GM21528 (cell line): ENCODE measurements around the gene ERFE.
"Not testable (repeated sequence)": the region's sequence is repeated elsewhere in the genome, so short reads cannot be mapped to it uniquely, and the experiment has no call there.

Experiments
- ATAC-seq: cut with Tn5 transposase; IDR thresholded peaks from one replicate; pipeline ENCODE4 v1.9.1; 2021; ENCODE audit warnings: mild to moderate bottlenecking, moderate library complexity; ENCODE audit not compliant: unreplicated experiment, low FRiP score

The ERFE gene, protein sequence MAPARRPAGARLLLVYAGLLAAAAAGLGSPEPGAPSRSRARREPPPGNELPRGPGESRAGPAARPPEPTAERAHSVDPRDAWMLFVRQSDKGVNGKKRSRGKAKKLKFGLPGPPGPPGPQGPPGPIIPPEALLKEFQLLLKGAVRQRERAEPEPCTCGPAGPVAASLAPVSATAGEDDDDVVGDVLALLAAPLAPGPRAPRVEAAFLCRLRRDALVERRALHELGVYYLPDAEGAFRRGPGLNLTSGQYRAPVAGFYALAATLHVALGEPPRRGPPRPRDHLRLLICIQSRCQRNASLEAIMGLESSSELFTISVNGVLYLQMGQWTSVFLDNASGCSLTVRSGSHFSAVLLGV

GRCh38 chr2:238158509-238159070 is at the start of gene ERFE:
Gene ERFE, plus strand, starts transcription at chr2:238158970. Its CDS starts 38 bp downstream, at chr2:238159008.
- ATAC-seq = no peak

DNA sequence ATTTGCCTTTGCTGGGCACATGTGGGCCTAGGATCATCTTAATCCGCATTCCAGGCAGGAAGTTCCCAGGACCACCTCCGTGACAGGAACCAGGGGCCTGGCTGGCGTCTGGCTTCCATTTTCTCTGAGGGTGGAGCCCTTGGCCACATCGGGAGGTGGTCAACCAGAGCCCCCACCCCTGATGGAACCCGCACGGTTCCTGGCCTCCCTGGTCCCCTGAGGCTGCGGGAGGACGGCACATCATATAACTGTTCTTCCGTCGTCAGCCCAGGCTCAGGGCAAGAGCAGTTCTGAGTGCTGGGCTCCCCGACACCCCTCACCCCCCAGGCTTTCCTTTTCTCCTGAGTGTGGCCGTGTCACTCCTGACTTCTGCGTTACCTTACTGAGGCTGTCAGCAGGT is 45.2 kb upstream of the ERFE start:
- no peak for ATAC-seq

GRCh38 chr2:238114331-238114841 is 44.4 kb upstream of the ERFE start:
- ATAC-seq = no peak

DNA sequence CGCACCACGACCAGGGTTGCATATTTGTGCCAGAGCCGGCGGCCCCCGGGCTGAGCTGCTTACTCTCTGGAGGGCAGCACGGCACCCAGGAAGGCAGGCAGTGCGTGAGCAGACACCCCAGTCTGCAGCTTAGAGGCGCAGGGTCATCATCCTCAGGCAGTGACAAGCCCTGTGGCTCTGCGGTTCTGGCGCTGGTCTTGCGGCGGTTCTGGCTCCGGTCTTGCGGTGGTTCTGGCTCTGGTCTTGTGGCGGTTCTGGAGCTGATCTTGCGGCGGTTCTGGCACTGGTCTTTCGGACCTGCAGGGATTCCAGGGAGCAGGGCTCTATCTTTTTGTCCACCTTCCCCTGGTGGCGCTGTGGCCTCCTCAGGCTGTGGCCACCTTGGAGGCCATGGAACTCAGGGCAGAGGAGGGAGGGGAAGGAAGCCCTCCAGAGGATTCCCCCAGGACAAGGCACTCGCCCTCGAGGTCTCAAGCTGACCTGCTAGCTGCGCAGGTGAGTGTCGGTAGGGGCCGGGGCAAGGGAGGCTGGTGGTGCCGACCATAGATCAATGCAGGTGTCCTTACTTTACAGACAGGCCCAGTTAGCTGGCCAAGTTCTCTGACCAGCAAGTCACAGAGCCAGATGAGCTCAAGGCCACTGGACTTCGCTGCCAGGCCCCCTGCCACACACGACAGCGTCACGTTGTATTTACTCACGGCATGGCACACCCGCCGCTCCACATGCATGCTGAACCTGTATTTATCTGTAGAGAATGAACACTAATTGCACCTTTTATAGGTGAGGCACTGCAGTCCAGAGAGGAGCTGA is 43.7 kb upstream of the ERFE start:
- ATAC-seq = no peak

DNA sequence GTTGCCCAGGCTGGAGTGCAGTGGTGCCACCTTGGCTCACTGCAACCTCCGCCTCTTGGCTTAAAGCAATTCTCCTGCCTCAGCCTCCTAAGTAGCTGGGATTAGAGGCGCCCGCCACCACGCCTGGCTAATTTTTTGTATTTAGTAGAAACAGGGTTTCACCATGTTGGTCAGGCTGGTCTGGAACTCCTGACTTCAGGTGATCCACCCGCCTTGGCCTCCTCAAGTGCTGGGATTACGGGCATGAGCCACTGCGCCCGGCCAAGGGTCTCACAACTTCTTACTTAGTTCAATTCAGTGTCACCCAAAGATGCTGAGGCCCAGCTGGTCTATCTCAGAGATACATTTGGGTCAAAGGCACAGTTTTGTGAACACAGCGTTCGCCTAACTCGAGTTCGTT is 43.1 kb upstream of the ERFE start:
- not testable (repeated sequence) for ATAC-seq

- ATAC-seq = no peak
These were observed 42.2 kb upstream of the ERFE start for GRCh38 chr2:238116298-238117198.

DNA sequence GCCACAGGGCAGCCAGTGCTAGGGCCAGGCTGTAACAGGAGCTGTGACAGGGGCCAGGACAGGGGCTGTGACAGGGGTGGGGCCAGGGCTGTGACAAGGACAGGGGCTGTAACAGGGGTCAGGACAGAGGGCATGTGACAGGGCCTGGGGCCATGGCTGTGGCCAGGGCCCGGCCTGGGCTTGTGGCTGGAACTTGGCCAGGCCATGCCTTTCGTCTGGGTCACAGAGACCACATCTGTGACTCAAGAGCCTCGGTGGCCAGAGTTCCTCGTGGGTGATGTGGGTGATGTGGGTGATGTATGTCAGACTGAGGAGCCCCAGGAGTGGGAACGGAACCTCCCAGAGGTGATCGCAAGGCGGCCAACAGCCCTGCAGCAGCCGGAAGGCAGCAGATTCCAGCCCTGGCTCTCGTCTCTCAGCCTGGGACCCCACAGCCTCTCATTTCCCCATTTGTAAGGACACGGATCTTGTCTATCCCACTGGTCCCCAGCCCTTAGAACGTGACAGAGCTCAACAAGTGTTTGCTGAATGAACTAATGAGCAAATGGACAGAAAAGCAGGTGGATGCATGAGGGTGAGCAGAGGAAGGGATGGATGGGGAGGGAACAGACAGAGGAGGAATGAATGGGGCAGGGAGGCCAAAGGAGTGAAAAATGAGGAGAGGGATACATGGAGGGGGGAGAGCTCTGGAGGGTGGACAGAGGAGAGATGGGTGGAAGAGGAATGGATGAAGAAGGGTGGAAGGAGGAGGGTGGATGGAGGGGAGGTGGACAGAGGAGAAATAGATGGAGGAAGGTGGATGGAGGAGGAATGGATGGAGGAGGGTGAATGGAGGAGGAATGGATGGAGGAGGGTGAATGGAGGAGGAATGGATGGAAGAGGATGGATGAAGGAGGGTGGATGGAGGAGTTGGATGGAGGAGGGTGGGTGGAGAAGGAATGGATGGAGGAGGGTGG is 41.3 kb upstream of the ERFE start:
- no peak for ATAC-seq

DNA sequence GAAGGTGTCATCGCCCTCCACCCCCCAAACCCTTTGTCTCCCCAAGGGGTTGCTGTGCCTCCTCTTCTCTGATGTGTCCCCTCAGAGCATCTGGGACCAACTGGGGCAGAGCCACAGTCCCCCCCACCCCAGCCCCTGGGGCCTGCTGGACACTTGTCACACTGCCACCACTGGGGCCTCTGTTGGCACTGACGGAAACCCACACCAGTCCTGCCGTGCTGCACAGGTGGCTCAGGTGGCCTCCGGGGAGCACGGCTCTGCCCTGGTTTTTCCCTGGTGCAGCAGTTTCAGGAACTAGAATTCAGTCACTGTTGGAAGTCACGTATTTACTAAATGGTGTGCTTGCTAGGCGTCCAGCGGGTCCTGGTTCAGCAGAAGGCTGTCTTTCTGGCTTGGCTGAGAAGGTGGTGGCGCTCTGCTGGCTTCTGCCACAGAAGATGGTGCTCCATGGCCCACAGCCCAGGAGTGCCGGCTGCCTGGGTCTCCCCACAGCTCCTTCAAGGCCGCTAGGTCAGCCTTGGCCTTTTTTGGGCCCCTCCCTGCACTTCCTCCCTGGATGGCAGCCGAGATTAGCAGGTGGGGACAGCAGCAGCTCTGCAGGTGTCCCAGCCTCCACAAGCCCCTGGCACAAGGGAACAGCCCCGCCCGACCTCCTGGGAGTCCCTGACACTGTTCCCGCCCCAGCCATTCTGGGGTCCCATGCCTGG is 38.9 kb upstream of the ERFE start:
- ATAC-seq = no peak

- no peak for ATAC-seq
These were observed 38.1 kb upstream of the ERFE start for GRCh38 chr2:238120463-238121298.

DNA sequence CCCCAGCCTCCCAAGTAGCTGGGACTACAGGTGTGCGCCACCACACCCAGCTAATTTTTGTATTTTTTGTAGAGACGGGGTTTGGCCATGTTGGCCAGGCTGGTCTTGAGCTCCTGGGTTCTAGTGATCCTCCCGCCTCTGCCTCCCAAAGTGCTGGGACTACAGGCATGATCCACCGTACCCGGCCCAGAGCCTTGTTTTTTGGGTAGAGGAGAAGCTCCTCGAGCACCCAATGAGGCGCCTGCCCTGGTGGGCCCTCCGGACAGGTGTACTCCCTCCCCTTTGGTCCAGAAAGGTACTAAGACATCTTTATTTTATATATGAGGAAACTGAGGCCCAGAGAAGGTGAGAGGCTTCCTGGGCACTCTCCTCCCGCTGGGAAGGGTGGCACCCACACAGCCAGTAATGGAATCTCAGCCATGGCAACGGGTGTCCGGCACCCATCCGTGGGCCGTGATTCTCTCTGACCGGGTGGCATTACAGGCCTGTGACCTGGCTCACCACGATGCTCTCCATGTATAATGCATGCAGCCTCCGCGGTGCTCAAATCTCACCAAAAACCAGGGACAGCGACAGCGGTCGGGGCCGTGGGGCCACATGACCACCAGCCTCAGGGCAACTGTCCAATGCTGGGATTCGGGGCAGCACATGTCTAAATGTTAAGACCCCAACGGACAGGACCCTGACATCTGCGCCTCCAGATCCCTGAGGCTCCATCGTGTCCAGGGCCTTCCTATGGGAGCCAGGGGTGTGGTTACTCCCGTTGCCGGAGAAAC is 37.1 kb upstream of the ERFE start:
- ATAC-seq = no peak

- no peak for ATAC-seq
These were observed 36.2 kb upstream of the ERFE start for GRCh38 chr2:238122287-238123217.

- ATAC-seq = no peak
These were observed 35.4 kb upstream of the ERFE start for GRCh38 chr2:238123218-238123971.

DNA sequence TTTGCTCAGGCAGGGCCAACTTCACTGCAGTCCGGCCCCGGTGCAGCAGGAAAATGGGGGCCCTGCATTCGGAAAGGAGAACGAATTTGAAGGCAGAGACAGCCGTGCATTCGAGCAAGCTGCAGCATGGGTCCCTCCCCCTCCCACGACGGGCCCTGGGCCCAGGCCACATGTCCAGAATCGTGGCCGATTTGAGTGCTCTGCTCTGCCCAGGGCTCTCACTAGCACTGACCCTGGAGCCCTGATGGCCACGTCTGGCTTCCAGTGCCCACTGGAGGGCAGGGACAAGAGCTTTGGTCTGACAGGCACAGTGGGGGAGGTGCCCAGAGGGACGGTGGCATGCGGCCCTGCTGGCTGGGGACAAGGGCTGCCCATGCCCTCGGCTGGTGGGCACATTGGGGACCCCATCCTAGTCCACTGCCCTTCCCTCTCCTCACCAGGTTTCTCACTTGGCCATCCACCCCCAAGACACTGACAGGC is 34.7 kb upstream of the ERFE start:
- no peak for ATAC-seq

DNA sequence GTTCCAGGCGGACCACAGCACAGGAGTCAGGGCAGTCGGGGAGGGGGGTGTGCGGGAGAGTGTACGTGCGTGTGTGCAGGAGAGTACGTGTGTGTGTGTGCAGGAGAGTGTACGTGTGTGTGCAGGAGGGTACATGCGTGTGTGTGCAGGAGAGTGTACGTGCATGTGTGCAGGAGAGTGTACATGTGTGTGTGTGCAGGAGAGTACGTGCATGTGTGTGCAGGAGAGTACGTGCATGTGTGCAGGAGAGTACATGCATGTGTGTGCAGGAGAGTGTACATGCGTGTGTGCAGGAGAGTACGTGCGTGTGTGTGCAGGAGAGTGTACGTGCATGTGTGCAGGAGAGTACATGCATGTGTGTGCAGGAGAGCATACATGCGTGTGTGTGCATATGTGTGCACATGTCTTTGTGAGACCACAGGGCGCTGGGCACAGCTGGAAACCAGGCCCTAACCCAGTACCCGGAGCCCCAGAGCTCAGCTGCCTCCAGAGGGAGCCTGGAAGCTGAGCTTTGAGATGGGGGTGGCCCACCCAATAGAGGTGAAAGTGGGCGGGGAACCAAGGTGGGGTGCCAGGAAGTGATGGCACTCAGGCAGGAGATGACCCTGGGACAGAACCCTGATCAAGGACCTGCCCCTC is 34.2 kb upstream of the ERFE start:
- ATAC-seq = no peak
